ENCODE results near the gene MALL. TPM values are rescaled to one million over a fixed set of nuclear protein-coding genes. Genes with fewer than 3 reads are reported as not detected.
"Not testable (repeated sequence)": the region's sequence is repeated elsewhere in the genome, so short reads cannot be mapped to it uniquely, and the experiment has no call there.

MALL gene
- polyA plus RNA-seq, 2 of the 4 experiments (the other 2 are of a cell fraction) = 77.8 to 123 TPM

- 0 out of 2 replicates have a peak, but pooled peaks have one; percentile 2 for TF ChIP-seq HOXB13 (CRISPR knock-in tag; IDR thresholded peaks at IDR 0.05; ENCODE audit: low read depth)
- peak; percentile 11; the same call in 1 of the 2 replicates for TF ChIP-seq ATOH8 (CRISPR knock-in tag; IDR thresholded peaks at IDR 0.05; ENCODE audit: low read depth)
- peaks cover 86% of the 10 kb centered on the region for H3K4me1 ChIP-seq
- 65% methylated on average over 2 of the region's 4 CpGs for WGBS (ENCODE audit: missing lambda C conversion rate)
- CTCF ChIA-PET = interaction anchor here (1.9 kb wide), 1 partner anchor 14 kb away, joined by 7 read pairs; the partner anchor contains the start of gene MALL
- peak overlapping the region; percentile 88 for H3K4me2 ChIP-seq
- FAIRE-seq; H3K9me3 ChIP-seq; H3K4me3 ChIP-seq; DNase-seq (ENCODE audit: low read depth in 1 of 2, low spot score in 1 of 2); POLR2A ChIA-PET: not testable (repeated sequence)
- H3K27ac ChIP-seq = peak overlapping the region; percentile 98 to 100
- peak; percentile 7 to 20 for ATAC-seq
Measured at GRCh38 chr2:110100880-110101279, 14.7 kb downstream of the MALL start.

GRCh38 chr2:110100480-110100879, 15.1 kb downstream of the MALL start:
- DNase-seq (ENCODE audit: low read depth in 1 of 2, low spot score in 1 of 2) = no peak
- Histone ChIP-seq H3K27ac (peak overlapping the region; percentile 98 to 100), H3K4me3 (no peak overlapping the region), H3K9me3 (no peaks in the 10 kb centered on the region), H3K4me2 (peak overlapping the region; percentile 88), H3K4me1 (peaks cover 87% of the 10 kb centered on the region)
- no peak for TF ChIP-seq REST (IDR thresholded peaks at IDR 0.05)
- TF ChIP-seq CHD2 (IDR thresholded peaks at IDR 0.05; ENCODE audit: low read length, partially characterized antibody) = no peak
- no peak for TF ChIP-seq POLR2A (IDR thresholded peaks at IDR 0.05; ENCODE audit: low read length)
- TF ChIP-seq CHD4 (IDR thresholded peaks at IDR 0.05; ENCODE audit: borderline replicate concordance) = no peak
- no peak for TF ChIP-seq MAZ (IDR thresholded peaks at IDR 0.05; ENCODE audit: borderline replicate concordance, low read depth, low read length)
- TF ChIP-seq MYC (IDR thresholded peaks at IDR 0.05; ENCODE audit: borderline replicate concordance, low read length) = no peak
- no peak for TF ChIP-seq USF2 (IDR thresholded peaks at IDR 0.05)
- no peak for TF ChIP-seq ZNF302 (CRISPR knock-in tag; IDR thresholded peaks at IDR 0.05)
- TF ChIP-seq CEBPB (IDR thresholded peaks at IDR 0.05) = no peak
- TF ChIP-seq POLR2AphosphoS2 (conservative IDR thresholded peaks at IDR 0.05; ENCODE audit: low read length) = no peak
- no peak for TF ChIP-seq HEYL (CRISPR knock-in tag; IDR thresholded peaks at IDR 0.05)
- no peak for TF ChIP-seq PHF8 (IDR thresholded peaks at IDR 0.05; ENCODE audit: borderline replicate concordance, low read depth)
- ChIA-PET POLR2A (no interaction called here), CTCF (interaction anchor here (1.9 kb wide), 1 partner anchor 15 kb away, joined by 7 read pairs; the partner anchor contains the start of gene MALL)
- ATAC-seq = no peak
- 53% methylated on average over 8 of the region's 8 CpGs for WGBS (ENCODE audit: missing lambda C conversion rate)
- no peak for FAIRE-seq

GRCh38 chr2:110099471-110100225, 16.0 kb downstream of the MALL start:
- Histone ChIP-seq H3K4me3 (no peak overlapping the region), H3K27ac (peak overlapping the region; percentile 98 to 100), H3K4me1 (peaks cover 84% of the 10 kb centered on the region), H3K9me3 (no peaks in the 10 kb centered on the region), H3K4me2 (peak overlapping the region; percentile 88)
- DNase-seq (ENCODE audit: low read depth in 1 of 2, low spot score in 1 of 2) (no peak), ATAC-seq (no peak), FAIRE-seq (no peak)
- ChIA-PET CTCF (interaction anchor here (0.5 to 1.9 kb wide), 2 partner anchors 16 to 49 kb away, joined by 3 to 7 read pairs; partner anchors contain the start of gene MALL), POLR2A (no interaction called here)
- WGBS (ENCODE audit: missing lambda C conversion rate) = 86% methylated on average over 10 of the region's 10 CpGs
- TF ChIP-seq CBX8 (IDR thresholded peaks at IDR 0.05) (no peak), RCOR1 (IDR thresholded peaks at IDR 0.05; ENCODE audit: low read depth, low read length) (no peak), RNF2 (IDR thresholded peaks at IDR 0.05; ENCODE audit: borderline replicate concordance, low read depth) (no peak), MYC (IDR thresholded peaks at IDR 0.05; ENCODE audit: borderline replicate concordance, low read length) (no peak), JUNB (IDR thresholded peaks at IDR 0.05) (no peak), EHF (CRISPR knock-in tag; IDR thresholded peaks at IDR 0.05) (no peak), CHD2 (IDR thresholded peaks at IDR 0.05; ENCODE audit: low read length, partially characterized antibody) (no peak), ATOH8 (CRISPR knock-in tag; IDR thresholded peaks at IDR 0.05; ENCODE audit: low read depth) (no peak), HES2 (IDR thresholded peaks at IDR 0.05) (no peak), POLR2A (IDR thresholded peaks at IDR 0.05; ENCODE audit: low read length) (no peak), POLR2AphosphoS2 (conservative IDR thresholded peaks at IDR 0.05; ENCODE audit: low read length) (no peak), CBX2 (IDR thresholded peaks at IDR 0.05; ENCODE audit: borderline replicate concordance, low read depth) (no peak), TP53 (CRISPR knock-in tag; IDR thresholded peaks at IDR 0.05) (no peak), RARB (CRISPR knock-in tag; IDR thresholded peaks at IDR 0.05) (no peak), BCL3 (IDR thresholded peaks at IDR 0.05) (no peak)

Data from A549 (cell line).